LNCaP clone FGC (cell line): ENCODE data around the gene NRN1L.

ENCODE experiments used
- DNase-seq: peaks from one replicate; pipeline ENCODE4 v3.0.0-alpha.2; 2011; ENCODE audit warnings: low read depth
- H3K4me3 ChIP-seq: 2 replicates; pipeline ENCODE4 v1.5.1; 2011; ENCODE audit warnings: mild to moderate bottlenecking, low read depth, low read length, control low read depth
- TF ChIP-seq, protein P1 (sequence below): IDR thresholded peaks from 2 replicates; pipeline ENCODE4 v1.5.1; 2012; ENCODE audit warnings: mild to moderate bottlenecking; ENCODE audit not compliant: control insufficient read depth, insufficient read depth; ENCODE audit errors: extremely low read depth

NRN1L gene

DNA sequence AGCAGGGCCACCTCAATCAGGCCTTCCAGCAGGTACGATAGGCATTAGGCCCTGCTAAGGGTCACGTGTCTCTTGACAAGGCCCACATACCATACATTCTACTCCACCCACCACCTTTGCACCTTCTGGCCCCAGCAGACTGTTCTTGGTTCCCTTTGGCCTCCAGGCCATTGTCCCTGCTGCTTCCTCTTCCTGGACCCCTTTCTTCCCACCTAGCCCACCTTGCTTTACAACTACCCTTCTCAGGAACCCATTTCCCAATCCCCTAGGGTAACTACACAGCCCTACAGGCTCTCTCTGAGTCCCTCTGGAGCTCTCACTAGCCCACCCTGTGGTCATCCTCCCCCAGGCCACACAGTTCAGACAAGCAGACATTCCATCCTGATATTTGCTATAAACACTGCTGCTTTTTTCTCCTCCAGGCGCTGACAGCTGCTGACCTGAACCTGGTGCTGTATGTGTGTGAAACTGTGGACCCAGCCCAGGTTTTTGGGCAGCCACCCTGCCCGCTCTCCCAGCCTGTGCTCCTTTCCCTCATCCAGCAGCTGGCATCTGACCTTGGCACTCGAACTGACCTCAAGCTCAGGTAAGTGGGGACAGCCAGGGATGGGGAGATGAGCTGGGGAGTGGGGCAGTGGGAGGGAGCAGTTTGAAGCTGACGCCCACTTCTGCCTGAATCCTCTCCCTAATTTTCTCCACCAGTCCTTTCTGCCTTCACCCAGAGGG, 1.4 kb upstream of the NRN1L start:
- no peak for DNase-seq
- TF ChIP-seq, protein P1, sequence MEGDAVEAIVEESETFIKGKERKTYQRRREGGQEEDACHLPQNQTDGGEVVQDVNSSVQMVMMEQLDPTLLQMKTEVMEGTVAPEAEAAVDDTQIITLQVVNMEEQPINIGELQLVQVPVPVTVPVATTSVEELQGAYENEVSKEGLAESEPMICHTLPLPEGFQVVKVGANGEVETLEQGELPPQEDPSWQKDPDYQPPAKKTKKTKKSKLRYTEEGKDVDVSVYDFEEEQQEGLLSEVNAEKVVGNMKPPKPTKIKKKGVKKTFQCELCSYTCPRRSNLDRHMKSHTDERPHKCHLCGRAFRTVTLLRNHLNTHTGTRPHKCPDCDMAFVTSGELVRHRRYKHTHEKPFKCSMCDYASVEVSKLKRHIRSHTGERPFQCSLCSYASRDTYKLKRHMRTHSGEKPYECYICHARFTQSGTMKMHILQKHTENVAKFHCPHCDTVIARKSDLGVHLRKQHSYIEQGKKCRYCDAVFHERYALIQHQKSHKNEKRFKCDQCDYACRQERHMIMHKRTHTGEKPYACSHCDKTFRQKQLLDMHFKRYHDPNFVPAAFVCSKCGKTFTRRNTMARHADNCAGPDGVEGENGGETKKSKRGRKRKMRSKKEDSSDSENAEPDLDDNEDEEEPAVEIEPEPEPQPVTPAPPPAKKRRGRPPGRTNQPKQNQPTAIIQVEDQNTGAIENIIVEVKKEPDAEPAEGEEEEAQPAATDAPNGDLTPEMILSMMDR: no peak
- no peak overlapping the region for H3K4me3 ChIP-seq

DNA sequence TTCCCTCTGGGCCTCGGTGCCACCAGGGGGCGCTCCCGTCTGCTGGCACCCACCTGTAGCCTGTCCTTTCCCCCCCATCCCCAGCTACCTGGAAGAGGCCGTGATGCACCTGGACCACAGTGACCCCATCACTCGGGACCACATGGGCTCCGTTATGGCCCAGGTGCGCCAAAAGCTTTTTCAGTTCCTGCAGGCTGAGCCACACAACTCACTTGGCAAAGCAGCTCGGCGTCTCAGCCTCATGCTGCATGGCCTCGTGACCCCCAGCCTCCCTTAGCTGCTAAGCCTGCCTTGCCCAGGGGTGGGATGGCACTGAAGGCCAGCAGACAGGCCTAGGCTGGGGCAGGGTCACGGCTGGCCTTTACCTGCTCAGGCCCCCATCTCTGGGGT, 818 bp upstream of the NRN1L start:
- no peak for DNase-seq
- no peak overlapping the region for H3K4me3 ChIP-seq
- TF ChIP-seq, protein P1: peak; percentile 83

DNA sequence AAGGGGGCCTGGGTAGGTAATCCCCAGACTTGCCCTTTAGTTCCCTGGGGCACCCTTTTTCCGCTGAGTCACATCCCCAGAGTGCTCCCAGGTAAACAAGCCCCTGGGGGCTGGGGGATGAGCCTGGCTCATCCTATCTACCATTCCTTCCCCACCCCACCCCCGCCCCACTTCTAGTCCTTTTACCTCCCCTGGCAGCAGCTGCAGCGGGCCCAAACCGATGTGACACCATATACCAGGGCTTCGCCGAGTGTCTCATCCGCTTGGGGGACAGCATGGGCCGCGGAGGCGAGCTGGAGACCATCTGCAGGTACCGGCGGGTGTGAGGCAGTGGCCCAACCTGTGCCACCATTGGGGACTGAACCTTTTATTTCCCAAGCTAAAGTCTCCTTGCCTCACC, 860 bp downstream of the NRN1L start:
- H3K4me3 ChIP-seq: no peak overlapping the region
- TF ChIP-seq, protein P1: no peak
- no peak for DNase-seq

DNA sequence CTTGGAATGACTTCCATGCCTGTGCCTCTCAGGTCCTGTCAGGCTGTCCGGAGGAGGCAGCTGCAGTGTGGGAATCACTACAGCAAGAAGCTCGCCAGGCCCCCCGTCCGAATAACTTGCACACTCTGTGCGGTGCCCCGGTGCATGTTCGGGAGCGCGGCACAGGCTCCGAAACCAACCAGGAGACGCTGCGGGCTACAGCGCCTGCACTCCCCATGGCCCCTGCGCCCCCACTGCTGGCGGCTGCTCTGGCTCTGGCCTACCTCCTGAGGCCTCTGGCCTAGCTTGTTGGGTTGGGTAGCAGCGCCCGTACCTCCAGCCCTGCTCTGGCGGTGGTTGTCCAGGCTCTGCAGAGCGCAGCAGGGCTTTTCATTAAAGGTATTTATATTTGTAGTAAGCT, 1.3 kb downstream of the NRN1L start:
- DNase-seq: no peak
- TF ChIP-seq, protein P1: no peak
- no peak overlapping the region for H3K4me3 ChIP-seq

DNA sequence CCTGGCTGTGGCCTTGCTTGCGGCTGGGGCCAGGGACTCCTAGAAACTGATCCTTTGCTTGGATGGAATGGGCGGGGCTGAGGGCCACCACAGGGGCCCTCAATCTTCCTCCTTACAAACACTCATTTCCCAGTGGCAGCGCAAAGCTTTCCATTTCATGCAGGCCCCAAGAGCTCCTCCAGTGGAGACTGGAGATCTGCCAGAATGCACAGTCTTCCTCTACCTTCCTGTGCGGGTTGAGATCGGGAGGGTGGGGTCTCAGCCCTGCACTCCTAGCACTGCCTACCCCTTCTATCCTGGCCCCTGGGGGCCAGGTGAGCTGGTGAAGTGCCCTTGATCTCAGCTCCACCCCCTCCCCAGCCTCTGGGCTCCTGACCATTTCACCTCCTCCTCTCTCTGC, 1.7 kb downstream of the NRN1L start:
- no peak for DNase-seq
- TF ChIP-seq, protein P1: no peak

DNA sequence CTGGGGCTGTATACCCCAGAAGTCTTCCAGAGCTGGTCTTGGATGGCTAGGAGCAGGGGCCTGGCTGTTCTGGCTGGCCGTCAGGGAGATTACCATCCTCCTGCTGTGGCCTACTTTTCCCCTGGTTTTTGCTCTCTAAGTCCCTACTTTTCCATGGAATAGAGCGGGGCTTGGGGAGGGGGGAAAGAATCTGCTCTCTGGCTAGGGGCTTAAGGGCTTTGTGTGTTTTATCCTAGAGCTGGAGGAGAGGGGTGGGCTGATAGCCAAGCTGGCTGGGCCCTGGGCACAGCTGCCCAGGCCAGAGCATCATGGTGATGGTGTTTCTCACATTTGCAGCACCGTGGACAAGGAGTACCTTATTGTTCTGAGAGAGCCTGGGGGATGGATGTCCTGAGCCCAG, 3.6 kb downstream of the NRN1L start:
- no peak for DNase-seq
- no peak overlapping the region for H3K4me3 ChIP-seq
- TF ChIP-seq, protein P1: no peak

More for the DNA sequence above, 1.7 kb downstream of the NRN1L start:
- no peak overlapping the region for H3K4me3 ChIP-seq

DNA sequence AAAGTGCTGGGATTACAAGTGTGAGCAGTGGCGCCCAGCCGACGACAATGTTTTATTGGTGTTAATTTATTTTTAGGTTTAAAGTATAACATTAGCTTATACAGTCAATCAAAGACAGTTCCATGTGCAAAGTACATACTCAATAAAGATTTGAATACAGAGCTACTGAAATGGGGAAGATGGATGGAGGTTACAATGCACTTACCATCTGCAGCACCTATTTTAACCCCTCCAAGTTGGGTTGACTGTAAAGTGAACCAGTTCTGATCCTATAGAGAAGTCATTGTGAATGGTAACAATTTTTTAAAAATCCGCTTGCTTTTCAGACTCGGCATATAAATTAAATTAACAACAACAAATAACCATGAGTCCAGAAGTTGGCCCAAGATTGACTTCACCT, 7.7 kb downstream of the NRN1L start:
- TF ChIP-seq, protein P1: no peak
- H3K4me3 ChIP-seq: peak overlapping the region; percentile 42
- DNase-seq: no peak
